NCI-H1417 treated with DMSO at 0.1 percent for 48 hours (cell line): ENCODE data around the gene ABTB2.

Experiments
- DNase-seq: peaks from one replicate; lab custom pipeline; 2025; lab: John Stamatoyannopoulos, UW

Gene ABTB2

GRCh38 chr11:34148504-34149165, 209.2 kb downstream of the ABTB2 start:
- no peak for DNase-seq

- no peak for DNase-seq
Measured at GRCh38 chr11:34147581-34147980, 210.2 kb downstream of the ABTB2 start.

GRCh38 chr11:34146866-34147265, 210.9 kb downstream of the ABTB2 start:
- DNase-seq: no peak

GRCh38 chr11:34146411-34146810, 211.4 kb downstream of the ABTB2 start:
- no peak for DNase-seq

- DNase-seq: no peak
Measured at GRCh38 chr11:34145847-34146381, 211.9 kb downstream of the ABTB2 start.

GRCh38 chr11:34145073-34145472, 212.7 kb downstream of the ABTB2 start:
- DNase-seq: no peak

- no peak for DNase-seq
Measured at GRCh38 chr11:34143048-34143447, 214.8 kb downstream of the ABTB2 start.

- DNase-seq: no peak
Measured at GRCh38 chr11:34140149-34140548, 217.7 kb downstream of the ABTB2 start.

GRCh38 chr11:34139346-34139745, 218.5 kb downstream of the ABTB2 start:
- no peak for DNase-seq

GRCh38 chr11:34136420-34136819, 221.4 kb downstream of the ABTB2 start:
- DNase-seq: no peak

GRCh38 chr11:34135439-34135838, 222.4 kb downstream of the ABTB2 start:
- DNase-seq: no peak

GRCh38 chr11:34134765-34135164, 223.0 kb downstream of the ABTB2 start:
- DNase-seq: no peak

- no peak for DNase-seq
Measured at GRCh38 chr11:34132261-34132965, 225.4 kb downstream of the ABTB2 start.

GRCh38 chr11:34128824-34129223, 229.0 kb downstream of the ABTB2 start:
- DNase-seq: no peak

GRCh38 chr11:34126959-34127848, 230.6 kb downstream of the ABTB2 start:
- no peak for DNase-seq

GRCh38 chr11:34124885-34125668, 232.7 kb downstream of the ABTB2 start:
- no peak for DNase-seq

- DNase-seq: no peak
Measured at GRCh38 chr11:34120651-34121050, 237.2 kb downstream of the ABTB2 start.

- DNase-seq: no peak
Measured at GRCh38 chr11:34114471-34114870, 243.3 kb downstream of the ABTB2 start.

GRCh38 chr11:34114014-34114413, 243.8 kb downstream of the ABTB2 start:
- DNase-seq: no peak

GRCh38 chr11:34111722-34112270, 246.0 kb downstream of the ABTB2 start:
- no peak for DNase-seq

GRCh38 chr11:34105957-34106504, 251.8 kb downstream of the ABTB2 start:
- DNase-seq: no peak
